Right atrium auricular region (tissue), 2 donors: ENCODE results near the gene CCL20. TPM values are rescaled to one million over a fixed set of nuclear protein-coding genes. Genes with fewer than 3 reads are reported as not detected.
A peak's percentile ranks its signal among the peaks of the same experiment; 100 is the strongest.

Experiments used
- DNase-seq: peaks from one replicate; pipeline ENCODE4 v3.0.0-alpha.2; 2019; ENCODE audit warnings: low spot score
- H3K27ac ChIP-seq, 2 donors: fragments of 200-600 bp; sonication (generic); 1 replicate in 1 of 2; 2 replicates in 1 of 2; pipeline ENCODE4 v1.5.1; 2016 to 2019
- H3K27me3 ChIP-seq, 2 donors: fragments of 200-600 bp; sonication (generic); one replicate each; pipeline versions ENCODE4 v1.5.1 to v1.6.0; 2017 to 2019
- H3K36me3 ChIP-seq: fragments of 200-600 bp; sonication (generic); one replicate; pipeline ENCODE4 v1.5.1; 2016
- H3K4me1 ChIP-seq, 2 donors: fragments of 200-600 bp; sonication (generic); one replicate each; pipeline versions ENCODE4 v1.5.1 to v1.6.0; 2017 to 2019
- H3K4me3 ChIP-seq, 2 donors: fragments of 200-600 bp; sonication (generic); 1 replicate in 1 of 2; 2 replicates in 1 of 2; pipeline ENCODE4 v1.5.1; 2017 to 2019; ENCODE audit warnings: mild to moderate bottlenecking in 1 of 2, moderate library complexity in 1 of 2
- H3K9me3 ChIP-seq, 2 donors: fragments of 200-600 bp; sonication (generic); one replicate each; pipeline ENCODE4 v1.5.1; 2019
- CTCF ChIP-seq, 2 donors: fragments of 200-600 bp; sonication (generic); IDR thresholded peaks; one replicate each; pipeline ENCODE4 v1.5.1; 2019; ENCODE audit warnings: antibody characterized with exemption in 2 of 2
- total RNA-seq, 2 donors: library from RNA; depleted of rRNA; stranded (reverse); fragments of >200 nt; gene quantifications; one replicate each; pipeline ENCODE4 v1.1.0, GENCODE V29; 2016

Gene CCL20
- total RNA-seq, 2 donors from 2014 or later = not detected

GRCh38 chr2:227782804-227783203, 30.8 kb upstream of the CCL20 start:
- no peaks in the 10 kb centered on the region for H3K27me3 ChIP-seq
- no peak for TF ChIP-seq CTCF (IDR thresholded peaks at IDR 0.05)
- no peak overlapping the region for H3K27ac ChIP-seq
- no peak for DNase-seq
- no peaks in the 10 kb centered on the region for H3K4me1 ChIP-seq
- no peaks in the 10 kb centered on the region for H3K36me3 ChIP-seq
- no peak overlapping the region for H3K4me3 ChIP-seq
- H3K9me3 ChIP-seq = no peaks in the 10 kb centered on the region

- DNase-seq = peak; percentile 49
- Histone ChIP-seq H3K9me3 (no peaks in the 10 kb centered on the region), H3K4me1 (no peaks in the 10 kb centered on the region), H3K36me3 (no peaks in the 10 kb centered on the region), H3K27ac (no peak overlapping the region), H3K27me3 (no peaks in the 10 kb centered on the region), H3K4me3 (no peak overlapping the region)
- no peak for TF ChIP-seq CTCF (IDR thresholded peaks at IDR 0.05)
Observed at GRCh38 chr2:227783404-227784138, 30.1 kb upstream of the CCL20 start.

- Histone ChIP-seq H3K9me3 (no peaks in the 10 kb centered on the region), H3K4me1 (no peaks in the 10 kb centered on the region), H3K27me3 (no peaks in the 10 kb centered on the region), H3K27ac (no peak overlapping the region), H3K4me3 (no peak overlapping the region), H3K36me3 (no peaks in the 10 kb centered on the region)
- no peak for TF ChIP-seq CTCF (IDR thresholded peaks at IDR 0.05)
- DNase-seq = peak; percentile 18
Observed at GRCh38 chr2:227785293-227785692, 28.3 kb upstream of the CCL20 start.

- Histone ChIP-seq H3K36me3 (no peaks in the 10 kb centered on the region), H3K4me3 (no peak overlapping the region), H3K4me1 (no peaks in the 10 kb centered on the region), H3K9me3 (no peaks in the 10 kb centered on the region), H3K27ac (no peak overlapping the region), H3K27me3 (no peaks in the 10 kb centered on the region)
- TF ChIP-seq CTCF (IDR thresholded peaks at IDR 0.05) = no peak
- DNase-seq = peak; percentile 59
Observed at GRCh38 chr2:227788561-227789018, 25.1 kb upstream of the CCL20 start.

GRCh38 chr2:227789803-227790202, 23.8 kb upstream of the CCL20 start:
- H3K9me3 ChIP-seq = no peaks in the 10 kb centered on the region
- H3K27me3 ChIP-seq = no peaks in the 10 kb centered on the region
- no peaks in the 10 kb centered on the region for H3K36me3 ChIP-seq
- H3K27ac ChIP-seq = no peak overlapping the region
- no peak for DNase-seq
- no peak overlapping the region for H3K4me3 ChIP-seq
- TF ChIP-seq CTCF (IDR thresholded peaks at IDR 0.05) = no peak
- no peaks in the 10 kb centered on the region for H3K4me1 ChIP-seq
